GM23338 (cell line): Measurements from ENCODE around the gene CPNE8. TPM values are rescaled to one million over a fixed set of nuclear protein-coding genes. Genes with fewer than 3 reads are reported as not detected.

ENCODE experiments used
- ATAC-seq: fragments of 200-7000 bp; cut with Tn5 transposase; 3 replicates; pipeline ENCODE4 v1.9.1; 2020
- DNase-seq: peaks from one replicate; pipeline ENCODE4 v3.0.0-alpha.2; 2015; ENCODE audit warnings: low spot score
- H2AFZ ChIP-seq: fragments of 200-600 bp; sonication (generic); 2 replicates; pipeline ENCODE4 v1.8.0; 2016; ENCODE audit warnings: antibody characterized with exemption, mild to moderate bottlenecking, moderate library complexity
- H3F3A ChIP-seq: fragments of 200-600 bp; sonication (generic); replicated peaks from 2 replicates; pipeline ENCODE4 v1.8.0; 2017; ENCODE audit warnings: antibody characterized with exemption, mixed run types, low read depth
- H3K27ac ChIP-seq: fragments of 200-600 bp; sonication (generic); 2 replicates; pipeline ENCODE4 v1.6.1; 2016; ENCODE audit warnings: low read depth
- H3K27me3 ChIP-seq: fragments of 200-600 bp; sonication (generic); 2 replicates; pipeline ENCODE4 v1.8.0; 2016; ENCODE audit warnings: mild to moderate bottlenecking, mixed run types, moderate library complexity; ENCODE audit not compliant: insufficient read depth
- H3K36me3 ChIP-seq: fragments of 200-600 bp; sonication (generic); 2 replicates; pipeline ENCODE4 v1.8.0; 2016; ENCODE audit warnings: mild to moderate bottlenecking; ENCODE audit not compliant: insufficient read depth
- H3K4me1 ChIP-seq: fragments of 200-600 bp; sonication (generic); 2 replicates; pipeline ENCODE4 v1.8.0; 2016; ENCODE audit warnings: mild to moderate bottlenecking, moderate library complexity; ENCODE audit not compliant: insufficient read depth
- H3K4me2 ChIP-seq: fragments of 200-600 bp; sonication (generic); 2 replicates; pipeline ENCODE4 v1.7.1; 2017; ENCODE audit warnings: mixed run types
- H3K4me3 ChIP-seq: fragments of 200-600 bp; sonication (generic); 2 replicates; pipeline ENCODE4 v1.6.1; 2016; ENCODE audit warnings: mixed run types
- H3K79me2 ChIP-seq: fragments of 200-600 bp; sonication (generic); replicated peaks from 2 replicates; pipeline ENCODE4 v1.8.0; 2017; ENCODE audit warnings: mild to moderate bottlenecking; ENCODE audit not compliant: insufficient read depth
- H3K9me2 ChIP-seq: fragments of 200-600 bp; sonication (generic); 2 replicates; pipeline ENCODE4 v1.8.0; 2017; ENCODE audit not compliant: insufficient read depth
- H4K20me1 ChIP-seq: fragments of 200-600 bp; sonication (generic); replicated peaks from 2 replicates; pipeline ENCODE4 v1.8.0; 2017; ENCODE audit warnings: mild to moderate bottlenecking; ENCODE audit not compliant: insufficient read depth
- H3K27ac Mint-ChIP-seq: 2 replicates; pipeline ENCODE4 v1.8.0; 2020; ENCODE audit warnings: inconsistent platforms, mild to moderate bottlenecking, moderate library complexity, mixed read lengths
- H3K27me3 Mint-ChIP-seq: 3 replicates; pipeline ENCODE4 v1.8.0; 2022; ENCODE audit warnings: low read depth, mild to moderate bottlenecking, moderate library complexity, mixed read lengths, inconsistent platforms; ENCODE audit not compliant: insufficient read depth, poor library complexity
- H3K36me3 Mint-ChIP-seq: 3 replicates; pipeline ENCODE4 v1.8.0; 2021; ENCODE audit warnings: low read depth, mild to moderate bottlenecking, inconsistent platforms, moderate library complexity, mixed read lengths
- H3K4me1 Mint-ChIP-seq: 3 replicates; pipeline ENCODE4 v1.8.0; 2020; ENCODE audit warnings: mild to moderate bottlenecking, inconsistent platforms, mixed read lengths
- H3K4me3 Mint-ChIP-seq: 3 replicates; pipeline ENCODE4 v1.8.0; 2021; ENCODE audit warnings: moderate library complexity, mild to moderate bottlenecking, inconsistent platforms, mixed read lengths
- H3K9me3 Mint-ChIP-seq: 3 replicates; pipeline ENCODE4 v1.8.0; 2020; ENCODE audit warnings: moderate library complexity, mild to moderate bottlenecking, inconsistent platforms, mixed read lengths
- CTCF ChIP-seq, 2 experiments: fragments of 200-600 bp in 1 of 2; sonication (generic) in 1 of 2; conservative IDR thresholded peaks; 2 replicates each; pipeline versions ENCODE4 v1.5.1 to v1.6.1; 2016 to 2017; ENCODE audit warnings: antibody characterized with exemption in 2 of 2, low read depth in 2 of 2, mild to moderate bottlenecking in 2 of 2, moderate library complexity in 1 of 2
- EZH2phosphoT487 ChIP-seq: fragments of 200-600 bp; sonication (generic); IDR thresholded peaks from one replicate; pipeline ENCODE4 v1.8.1; 2018; ENCODE audit warnings: antibody characterized with exemption; ENCODE audit not compliant: unreplicated experiment
- JUNB ChIP-seq: IDR thresholded peaks from one replicate; pipeline ENCODE4 v1.6.1; 2016; ENCODE audit warnings: antibody characterized with exemption; ENCODE audit not compliant: unreplicated experiment
- POLR2AphosphoS5 ChIP-seq: IDR thresholded peaks from 2 replicates; pipeline ENCODE4 v1.6.1; 2016; ENCODE audit warnings: antibody characterized with exemption, low read depth
- STAT1 ChIP-seq: IDR thresholded peaks from one replicate; pipeline ENCODE4 v1.6.1; 2016; ENCODE audit warnings: antibody characterized with exemption; ENCODE audit not compliant: unreplicated experiment
- ZNF114 ChIP-seq: fragments of 250-450 bp; sonication (Bioruptor Pico); IDR thresholded peaks from 2 replicates; pipeline ENCODE4 v1.5.0; 2020; ENCODE audit warnings: mild to moderate bottlenecking, moderate library complexity
- ZNF331 ChIP-seq: fragments of 250-450 bp; sonication (Bioruptor Pico); IDR thresholded peaks from 2 replicates; pipeline ENCODE4 v1.5.0; 2020; ENCODE audit warnings: low read depth, mild to moderate bottlenecking, moderate library complexity
- ZNF462 ChIP-seq: fragments of 250-450 bp; sonication (Bioruptor Pico); IDR thresholded peaks from 2 replicates; pipeline ENCODE4 v1.5.0; 2020; ENCODE audit warnings: mild to moderate bottlenecking, moderate library complexity
- polyA plus RNA-seq: library from polyadenylated mRNA; unstranded; fragments of >200 nt; fragmentation: Nextera tagmentation; extraction: Ambion mirVana; gene quantifications from 2 replicates; pipeline ENCODE4 v1.2.1, GENCODE V29; 2016
- total RNA-seq: library from RNA; depleted of rRNA; stranded (reverse); fragments of >200 nt; shearing (Covaris generic); gene quantifications from 2 replicates; pipeline ENCODE4 v1.2.3, GENCODE V29; 2014

Gene CPNE8
- total and polyA plus RNA-seq, 2 experiments from 2014 or later: 8.7 to 10.1 TPM

DNA sequence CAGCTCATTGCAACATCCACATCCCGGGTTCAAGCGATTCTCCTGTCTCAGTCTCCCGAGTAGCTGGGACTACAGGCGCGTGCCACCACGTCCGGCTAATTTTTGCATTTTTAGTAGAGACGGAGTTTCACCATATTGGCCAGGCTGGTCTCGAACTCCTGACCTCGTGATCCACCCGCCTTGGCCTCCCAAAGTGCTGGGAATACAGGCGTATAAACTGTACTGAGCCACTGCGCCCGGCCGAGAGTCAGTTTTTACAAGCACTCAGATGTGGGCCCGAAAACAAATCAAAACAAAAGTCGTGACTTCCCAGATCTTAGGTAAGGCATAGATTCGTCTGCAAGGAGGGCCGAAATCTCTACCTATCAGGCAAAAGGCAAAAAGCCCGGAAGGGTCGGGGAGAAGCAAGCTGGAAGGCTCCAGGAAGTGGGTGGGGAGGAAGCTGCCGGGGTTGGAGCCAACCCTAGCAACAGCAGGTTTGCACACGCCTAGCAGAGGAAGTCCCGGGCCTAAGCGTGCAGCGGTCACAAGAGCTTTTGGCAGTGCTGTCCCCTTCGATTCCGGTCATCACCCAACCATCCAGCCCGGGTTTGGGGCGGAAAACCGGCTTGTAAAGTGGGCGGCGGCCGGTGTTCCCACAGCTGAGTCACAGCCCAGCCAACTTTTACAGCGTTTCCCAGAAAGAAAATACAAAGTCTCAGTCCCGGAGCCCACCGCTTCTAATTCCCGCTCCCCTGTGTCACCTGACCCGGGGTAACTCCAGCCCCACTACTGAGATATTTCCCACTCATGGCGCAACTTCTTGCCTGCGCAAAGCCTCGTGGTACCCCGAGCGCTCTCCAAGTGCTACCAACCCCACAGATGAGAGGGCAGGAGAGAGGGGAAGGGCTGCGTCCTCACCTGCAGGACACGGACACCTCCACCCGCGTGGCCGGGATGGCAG, 583 bp downstream of the CPNE8 start:
- peak; percentile 61 for ATAC-seq
- H2AFZ ChIP-seq: peak overlapping the region; percentile 84

More for the DNA sequence above, 583 bp downstream of the CPNE8 start:
- peak overlapping the region; percentile 85 for H3K4me3 ChIP-seq
- H3K27me3 ChIP-seq: peaks cover 7% of the 10 kb centered on the region; the same call in 1 of the 2 replicates
- no peaks in the 10 kb centered on the region for H3F3A ChIP-seq
- Mint-ChIP-seq H3K4me1 (peaks cover 17% of the 10 kb centered on the region), H3K27ac (peak overlapping the region; percentile 87), H3K36me3 (no peaks in the 10 kb centered on the region; the same call in 2 of the 3 replicates), H3K27me3 (peaks cover 20% of the 10 kb centered on the region), H3K9me3 (peaks cover 3% of the 10 kb centered on the region; the same call in 1 of the 3 replicates), H3K4me3 (peak overlapping the region; percentile 94)
- H3K4me1 ChIP-seq: peaks cover 21% of the 10 kb centered on the region
- peak overlapping the region; percentile 93 for H3K4me2 ChIP-seq
- no peaks in the 10 kb centered on the region for H3K9me2 ChIP-seq
- TF ChIP-seq POLR2AphosphoS5 (0 out of 2 replicates have a peak, but pooled peaks have one; percentile 18), EZH2phosphoT487 (no peak), CTCF (conservative IDR thresholded peaks at IDR 0.05; ENCODE audit: low read depth in 2 of 2) (no peak), ZNF114 (no peak), ZNF462 (CRISPR knock-in tag) (no peak), STAT1 (no peak), ZNF331 (CRISPR knock-in tag) (no peak), JUNB (no peak)
- peak; percentile 86 for DNase-seq
- H3K36me3 ChIP-seq: no peaks in the 10 kb centered on the region
- no peaks in the 10 kb centered on the region for H4K20me1 ChIP-seq
- H3K27ac ChIP-seq: peak overlapping the region; percentile 75; the same call in 1 of the 2 replicates
- H3K79me2 ChIP-seq: peaks cover 19% of the 10 kb centered on the region
